Measurements from ENCODE around the gene PUS3.

The PUS3 gene

GRCh38 chr11:125950696-125951651 lies 48.0 kb upstream of the PUS3 start:
- Histone ChIP-seq H3K4me3 (ENCODE audit: low read length) (no peak overlapping the region), H3K9me3 (ENCODE audit: insufficient read depth, low read length) (no peaks in the 10 kb centered on the region), H3K27ac (ENCODE audit: low read length) (no peak overlapping the region), H4K20me1 (ENCODE audit: insufficient read depth, low read length) (no peaks in the 10 kb centered on the region), H3K27me3 (ENCODE audit: low read depth, low read length) (no peaks in the 10 kb centered on the region), H3K4me2 (ENCODE audit: low read length) (no peak overlapping the region), H3K79me2 (ENCODE audit: low read length) (no peaks in the 10 kb centered on the region), H2AFZ (ENCODE audit: low read depth, low read length) (no peak overlapping the region), H3K4me1 (ENCODE audit: low read length) (no peaks in the 10 kb centered on the region), H3K36me3 (replicated peaks; ENCODE audit: low read depth, low read length) (no peaks in the 10 kb centered on the region), H3K9ac (ENCODE audit: low read length) (no peak overlapping the region)
- TF ChIP-seq CTCF (IDR thresholded peaks at IDR 0.05; ENCODE audit: low read depth, low read length) = no peak
- TF ChIP-seq EZH2phosphoT487 (IDR thresholded peaks at IDR 0.05; ENCODE audit: low read depth) = no peak

GRCh38 chr11:125950178-125950490 lies 47.1 kb upstream of the PUS3 start:
- TF ChIP-seq EZH2phosphoT487 (IDR thresholded peaks at IDR 0.05; ENCODE audit: low read depth) = no peak
- TF ChIP-seq CTCF (IDR thresholded peaks at IDR 0.05; ENCODE audit: low read depth, low read length) = no peak
- Histone ChIP-seq H3K9ac (ENCODE audit: low read length) (no peak overlapping the region), H3K4me1 (ENCODE audit: low read length) (no peaks in the 10 kb centered on the region), H3K27me3 (ENCODE audit: low read depth, low read length) (no peaks in the 10 kb centered on the region), H3K4me2 (ENCODE audit: low read length) (no peak overlapping the region), H3K36me3 (replicated peaks; ENCODE audit: low read depth, low read length) (no peaks in the 10 kb centered on the region), H3K79me2 (ENCODE audit: low read length) (no peaks in the 10 kb centered on the region), H2AFZ (ENCODE audit: low read depth, low read length) (no peak overlapping the region), H3K27ac (ENCODE audit: low read length) (no peak overlapping the region), H4K20me1 (ENCODE audit: insufficient read depth, low read length) (no peaks in the 10 kb centered on the region), H3K9me3 (ENCODE audit: insufficient read depth, low read length) (no peaks in the 10 kb centered on the region), H3K4me3 (ENCODE audit: low read length) (no peak overlapping the region)

GRCh38 chr11:125949271-125950177 lies 46.5 kb upstream of the PUS3 start:
- H3K9me3 ChIP-seq (ENCODE audit: insufficient read depth, low read length) = no peaks in the 10 kb centered on the region
- TF ChIP-seq CTCF (IDR thresholded peaks at IDR 0.05; ENCODE audit: low read depth, low read length) = no peak
- no peak for TF ChIP-seq EZH2phosphoT487 (IDR thresholded peaks at IDR 0.05; ENCODE audit: low read depth)
- no peak overlapping the region for H2AFZ ChIP-seq (ENCODE audit: low read depth, low read length)
- H3K36me3 ChIP-seq (replicated peaks; ENCODE audit: low read depth, low read length) = no peaks in the 10 kb centered on the region
- no peaks in the 10 kb centered on the region for H3K27me3 ChIP-seq (ENCODE audit: low read depth, low read length)
- no peak overlapping the region for H3K27ac ChIP-seq (ENCODE audit: low read length)
- H4K20me1 ChIP-seq (ENCODE audit: insufficient read depth, low read length) = no peaks in the 10 kb centered on the region
- H3K4me1 ChIP-seq (ENCODE audit: low read length) = no peaks in the 10 kb centered on the region
- H3K79me2 ChIP-seq (ENCODE audit: low read length) = no peaks in the 10 kb centered on the region
- H3K4me2 ChIP-seq (ENCODE audit: low read length) = no peak overlapping the region
- no peak overlapping the region for H3K4me3 ChIP-seq (ENCODE audit: low read length)
- no peak overlapping the region for H3K9ac ChIP-seq (ENCODE audit: low read length)

All from OCI-LY3 (cell line).